Bronchial epithelial cell (primary cell): ENCODE data around the gene CLDN14. TPM values are rescaled to one million over a fixed set of nuclear protein-coding genes. Genes with fewer than 3 reads are reported as not detected.

Experiments used
- DNase-seq: peaks from one replicate; pipeline ENCODE4 v3.0.0-alpha.2; 2010; ENCODE audit warnings: low read depth
- FAIRE-seq: peaks from 2 replicates; lab custom pipeline; 2011; peaks lifted over from hg19 to GRCh38; lab: Jason Lieb, UNC
- H3K27me3 ChIP-seq: 2 replicates; pipeline ENCODE4 v1.5.1; 2011; ENCODE audit warnings: low read length; ENCODE audit not compliant: control insufficient read depth, insufficient read depth
- H3K36me3 ChIP-seq: 2 replicates; pipeline ENCODE4 v1.5.1; 2011; ENCODE audit warnings: low read length; ENCODE audit not compliant: control insufficient read depth, insufficient read depth
- H3K4me3 ChIP-seq: 2 replicates; pipeline ENCODE4 v1.5.1; 2011; ENCODE audit warnings: mild to moderate bottlenecking, low read depth, low read length, control low read depth
- CTCF ChIP-seq: IDR thresholded peaks from 2 replicates; pipeline ENCODE4 v1.5.1; 2011; ENCODE audit warnings: mild to moderate bottlenecking, moderate library complexity, low read length, control low read depth, inconsistent platforms; ENCODE audit not compliant: insufficient read depth, severe bottlenecking
- total RNA-seq: library from RNA; depleted of rRNA; stranded (reverse); fragments of >200 nt; gene quantifications from 2 replicates; pipeline ENCODE4 v1.2.1, GENCODE V29; 2014

The CLDN14 gene
- total RNA-seq, 1 donor from 2014 or later = not detected

GRCh38 chr21:36454093-36454531 is 25.8 kb downstream of the CLDN14 start:
- no peak for DNase-seq
- TF ChIP-seq CTCF = no peak
- Histone ChIP-seq H3K27me3 (no peaks in the 10 kb centered on the region), H3K36me3 (no peaks in the 10 kb centered on the region), H3K4me3 (no peak overlapping the region)
- no peak for FAIRE-seq

- DNase-seq (peak; percentile 69), FAIRE-seq (peak; percentile 84)
- H3K4me3 ChIP-seq = no peak overlapping the region
- H3K36me3 ChIP-seq = no peaks in the 10 kb centered on the region
- H3K27me3 ChIP-seq = no peaks in the 10 kb centered on the region
- no peak for TF ChIP-seq CTCF
These were observed 27.6 kb downstream of the CLDN14 start for GRCh38 chr21:36452281-36452825.

- no peaks in the 10 kb centered on the region for H3K27me3 ChIP-seq
- FAIRE-seq = no peak
- H3K36me3 ChIP-seq = no peaks in the 10 kb centered on the region
- no peak overlapping the region for H3K4me3 ChIP-seq
- no peak for DNase-seq
- TF ChIP-seq CTCF = no peak
These were observed 28.4 kb downstream of the CLDN14 start for GRCh38 chr21:36451506-36451905.

GRCh38 chr21:36450511-36450910 is 29.4 kb downstream of the CLDN14 start:
- FAIRE-seq = no peak
- Histone ChIP-seq H3K4me3 (no peak overlapping the region), H3K36me3 (no peaks in the 10 kb centered on the region), H3K27me3 (no peaks in the 10 kb centered on the region)
- peak; percentile 44 for DNase-seq
- no peak for TF ChIP-seq CTCF

GRCh38 chr21:36446301-36446700 is 33.6 kb downstream of the CLDN14 start:
- DNase-seq (no peak), FAIRE-seq (no peak)
- TF ChIP-seq CTCF = no peak
- H3K36me3 ChIP-seq = no peaks in the 10 kb centered on the region
- H3K4me3 ChIP-seq = no peak overlapping the region
- H3K27me3 ChIP-seq = no peaks in the 10 kb centered on the region

- FAIRE-seq = no peak
- no peaks in the 10 kb centered on the region for H3K27me3 ChIP-seq
- TF ChIP-seq CTCF = no peak
- H3K4me3 ChIP-seq = no peak overlapping the region
- H3K36me3 ChIP-seq = no peaks in the 10 kb centered on the region
- no peak for DNase-seq
These were observed 38.2 kb downstream of the CLDN14 start for GRCh38 chr21:36441715-36442114.
